ENCODE results near the gene PLAAT2. TPM values are rescaled to one million over a fixed set of nuclear protein-coding genes. Genes with fewer than 3 reads are reported as not detected.

PLAAT2 gene
- total and polyA plus RNA-seq, 12 donors: 0.35 to 3.7 TPM; not detected in 10

DNA sequence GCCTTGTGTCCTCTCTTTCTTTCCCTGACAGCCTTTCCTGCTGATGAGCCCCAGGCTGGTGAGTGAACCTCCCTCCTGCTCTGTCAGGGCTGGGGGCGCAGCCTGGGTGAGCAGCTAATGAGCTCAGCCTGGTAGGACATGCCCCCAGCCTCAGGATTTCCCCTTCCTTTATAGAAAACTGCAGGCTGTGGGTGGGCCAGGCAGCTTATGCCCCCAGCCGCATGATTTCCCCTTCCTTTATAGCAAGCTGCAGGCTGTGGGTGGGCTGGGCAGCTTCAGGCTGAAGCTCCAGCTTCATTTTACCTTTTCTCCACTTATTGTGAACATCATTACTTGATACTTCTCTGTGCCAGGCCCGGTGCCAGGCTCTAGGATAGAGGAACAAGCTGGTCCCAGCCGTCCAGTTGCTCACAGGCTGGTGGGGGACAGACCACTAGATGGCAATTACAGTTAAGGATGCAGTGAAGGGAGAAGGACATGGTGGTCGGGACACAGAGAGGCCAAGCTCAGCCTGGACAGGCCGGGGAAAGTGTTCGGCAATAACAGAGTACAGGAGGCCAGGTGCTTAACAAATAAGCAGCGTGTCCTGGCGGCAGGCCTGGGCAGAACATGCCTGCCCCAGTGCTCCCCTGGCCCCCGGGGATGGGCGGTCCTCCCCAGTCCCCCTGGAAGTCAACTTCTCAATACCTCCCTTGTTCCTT, 52.0 kb downstream of the PLAAT2 start:
- intact Hi-C loops (cut with DNase I): no loop called here
- Histone ChIP-seq H3K4me3 (no peak overlapping the region), H3K4me1 (peaks cover 0 to 40% (median 7%) of the 10 kb centered on the region in 9 donors), H3K27ac (no peak overlapping the region), H3K9me3 (no peaks in the 10 kb centered on the region), H3K36me3 (no peaks in the 10 kb centered on the region), H3K27me3 (no peaks in the 10 kb centered on the region)
- DNase-seq: no peak
- no peak for ATAC-seq
- TF ChIP-seq, protein P1, sequence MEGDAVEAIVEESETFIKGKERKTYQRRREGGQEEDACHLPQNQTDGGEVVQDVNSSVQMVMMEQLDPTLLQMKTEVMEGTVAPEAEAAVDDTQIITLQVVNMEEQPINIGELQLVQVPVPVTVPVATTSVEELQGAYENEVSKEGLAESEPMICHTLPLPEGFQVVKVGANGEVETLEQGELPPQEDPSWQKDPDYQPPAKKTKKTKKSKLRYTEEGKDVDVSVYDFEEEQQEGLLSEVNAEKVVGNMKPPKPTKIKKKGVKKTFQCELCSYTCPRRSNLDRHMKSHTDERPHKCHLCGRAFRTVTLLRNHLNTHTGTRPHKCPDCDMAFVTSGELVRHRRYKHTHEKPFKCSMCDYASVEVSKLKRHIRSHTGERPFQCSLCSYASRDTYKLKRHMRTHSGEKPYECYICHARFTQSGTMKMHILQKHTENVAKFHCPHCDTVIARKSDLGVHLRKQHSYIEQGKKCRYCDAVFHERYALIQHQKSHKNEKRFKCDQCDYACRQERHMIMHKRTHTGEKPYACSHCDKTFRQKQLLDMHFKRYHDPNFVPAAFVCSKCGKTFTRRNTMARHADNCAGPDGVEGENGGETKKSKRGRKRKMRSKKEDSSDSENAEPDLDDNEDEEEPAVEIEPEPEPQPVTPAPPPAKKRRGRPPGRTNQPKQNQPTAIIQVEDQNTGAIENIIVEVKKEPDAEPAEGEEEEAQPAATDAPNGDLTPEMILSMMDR (IDR thresholded peaks at IDR 0.05): no peak
- WGBS, 2 donors: 88 to 92% methylated on average over 11 of the region's 11 CpGs

DNA sequence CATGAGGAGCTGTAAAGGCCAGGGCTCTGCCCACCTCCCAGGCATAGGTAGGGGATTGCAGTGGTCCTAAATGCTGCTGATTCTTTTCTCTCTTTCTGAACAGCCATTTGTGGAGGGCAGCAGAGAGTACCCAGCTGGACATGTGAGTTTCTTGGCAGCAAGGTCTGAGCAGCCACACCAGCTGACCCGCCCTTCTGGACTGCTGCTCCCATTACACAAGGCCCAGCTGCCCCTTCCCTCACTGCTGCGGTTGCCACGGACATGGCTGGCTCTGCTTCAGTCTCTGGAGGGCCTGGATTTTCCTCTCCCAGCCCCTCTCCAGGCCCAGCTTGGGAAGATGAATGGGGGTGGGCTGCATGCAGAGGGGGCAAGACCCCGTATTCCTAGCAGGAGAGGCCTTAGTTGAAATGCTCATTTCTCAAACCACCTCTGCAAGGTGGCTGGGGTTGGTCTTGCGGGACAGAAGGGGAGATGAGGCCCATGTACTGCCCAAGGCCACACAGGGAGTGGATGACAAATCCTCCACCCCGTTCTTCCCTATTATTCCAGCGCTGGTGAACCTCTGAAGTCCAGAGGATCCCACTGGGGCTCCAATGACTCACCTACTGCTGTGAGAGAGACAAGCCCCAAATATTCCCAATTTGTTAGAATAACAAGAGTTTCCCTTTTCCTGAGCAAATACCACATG, 52.7 kb downstream of the PLAAT2 start:
- peak in 1 of 2 donors; percentile 42 for DNase-seq
- Histone ChIP-seq H3K27me3 (no peaks in the 10 kb centered on the region), H3K9me3 (no peaks in the 10 kb centered on the region), H3K36me3 (no peaks in the 10 kb centered on the region), H3K4me3 (no peak overlapping the region), H3K27ac (peak overlapping the region in 1 of 10 donors; percentile 22), H3K4me1 (peaks cover 0 to 47% (median 8%) of the 10 kb centered on the region in 9 donors)
- 74 to 75% methylated on average over 7 of the region's 7 CpGs for WGBS, 2 donors
- ATAC-seq: peak; percentile 43 to 77 (median 65)
- intact Hi-C loops (cut with DNase I): no loop called here
- TF ChIP-seq, protein P1 (IDR thresholded peaks at IDR 0.05): no peak

DNA sequence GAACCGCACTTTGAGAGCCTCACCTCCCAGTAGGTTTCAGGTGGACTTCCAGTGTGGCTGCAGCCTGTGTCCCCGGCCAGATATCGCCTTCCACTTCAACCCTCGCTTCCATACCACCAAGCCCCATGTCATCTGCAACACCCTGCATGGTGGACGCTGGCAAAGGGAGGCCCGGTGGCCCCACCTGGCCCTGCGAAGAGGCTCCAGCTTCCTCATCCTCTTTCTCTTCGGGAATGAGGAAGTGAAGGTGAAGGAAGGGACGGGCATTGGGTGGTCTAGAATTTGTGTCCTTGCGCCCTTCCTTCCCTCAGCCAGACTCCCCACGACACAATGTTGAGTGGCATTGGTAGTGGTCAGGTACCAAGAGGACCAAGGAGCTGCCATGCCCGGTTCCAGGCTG, 54.4 kb downstream of the PLAAT2 start:
- no peak for DNase-seq
- H3K9me3 ChIP-seq: no peaks in the 10 kb centered on the region
- intact Hi-C loops (cut with DNase I): no loop called here
- H3K36me3 ChIP-seq: no peaks in the 10 kb centered on the region
- no peak overlapping the region for H3K4me3 ChIP-seq
- no peaks in the 10 kb centered on the region for H3K27me3 ChIP-seq
- TF ChIP-seq, protein P1 (IDR thresholded peaks at IDR 0.05): no peak
- no peak for ATAC-seq
- WGBS, 2 donors: 92 to 94% methylated on average over 12 of the region's 12 CpGs
- H3K4me1 ChIP-seq: peaks cover 0 to 64% (median 18%) of the 10 kb centered on the region in 9 donors
- no peak overlapping the region for H3K27ac ChIP-seq

DNA sequence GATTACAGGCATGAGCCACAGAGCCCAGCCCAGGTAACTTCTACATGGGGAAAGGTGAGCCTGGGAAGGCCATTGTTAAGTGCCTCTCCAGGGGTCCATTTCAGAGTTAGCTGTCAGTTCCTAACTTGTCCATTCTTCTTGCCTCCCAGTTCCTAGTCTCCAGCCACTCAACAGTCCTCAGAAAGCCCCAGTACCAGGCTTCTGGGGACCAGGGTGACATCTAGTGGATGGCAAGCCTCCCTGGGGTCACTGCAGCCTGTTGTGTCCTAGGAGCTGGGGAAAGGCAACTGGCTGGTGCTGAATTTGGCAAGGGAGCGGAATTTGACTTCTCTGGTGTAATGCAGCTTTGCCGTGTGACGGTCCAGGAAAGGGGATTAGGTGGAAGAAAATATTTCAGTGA, 55.2 kb downstream of the PLAAT2 start:
- no peaks in the 10 kb centered on the region for H3K27me3 ChIP-seq
- peak overlapping the region in 1 of 10 donors; percentile 65 for H3K27ac ChIP-seq
- intact Hi-C loops (cut with DNase I): no loop called here
- WGBS, 2 donors: 54 to 65% methylated on average over 3 of the region's 3 CpGs
- no peaks in the 10 kb centered on the region for H3K9me3 ChIP-seq
- H3K4me1 ChIP-seq: peaks cover 0 to 72% (median 18%) of the 10 kb centered on the region in 9 donors
- TF ChIP-seq, protein P1 (IDR thresholded peaks at IDR 0.05): peak in 8 of 9 donors; percentile 11 to 58 (median 42)
- DNase-seq (peak; percentile 30 to 55), ATAC-seq (peak; percentile 51 to 75 (median 69))
- H3K4me3 ChIP-seq: peak overlapping the region in 1 of 10 donors; percentile 32
- H3K36me3 ChIP-seq: no peaks in the 10 kb centered on the region
